ENCODE results near the gene TMEM135.

DNA sequence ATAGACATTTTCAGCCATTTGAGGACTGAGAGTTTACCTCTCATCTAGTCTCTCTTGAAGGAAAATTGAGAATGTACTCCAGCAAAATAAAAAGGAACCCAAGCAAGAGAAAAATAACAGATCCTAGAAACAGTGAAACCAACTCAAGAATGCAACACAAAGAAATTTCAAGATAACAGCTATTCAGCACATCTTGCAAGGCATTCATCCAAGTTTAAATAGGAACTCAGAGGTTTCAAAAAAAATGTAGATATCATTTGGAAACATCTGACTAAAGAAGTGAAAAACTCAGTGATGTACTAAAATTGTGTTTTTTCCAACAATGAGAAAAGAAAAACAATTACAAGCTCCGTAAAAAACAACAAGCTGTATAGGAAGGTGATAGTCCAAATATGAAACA is 76.4 kb downstream of the TMEM135 start:
- TF ChIP-seq EZH2phosphoT487 (IDR thresholded peaks at IDR 0.05; ENCODE audit: insufficient read depth, low read depth) (no peak), EZH2 (IDR thresholded peaks at IDR 0.05; ENCODE audit: insufficient read depth, poor library complexity, severe bottlenecking) (no peak)
